Activated CD8-positive, alpha-beta memory T cell treated with anti-CD3 and anti-CD28 coated beads, Interleukin-2, amount 50 U/mL, for 1 hour (primary cell): ENCODE results near the gene ITGB3BP.

ENCODE experiments used
- DNase-seq: peaks from one replicate; pipeline ENCODE4 v3.0.0-alpha.2; 2020; ENCODE audit errors: extremely low read depth

ITGB3BP gene

DNA sequence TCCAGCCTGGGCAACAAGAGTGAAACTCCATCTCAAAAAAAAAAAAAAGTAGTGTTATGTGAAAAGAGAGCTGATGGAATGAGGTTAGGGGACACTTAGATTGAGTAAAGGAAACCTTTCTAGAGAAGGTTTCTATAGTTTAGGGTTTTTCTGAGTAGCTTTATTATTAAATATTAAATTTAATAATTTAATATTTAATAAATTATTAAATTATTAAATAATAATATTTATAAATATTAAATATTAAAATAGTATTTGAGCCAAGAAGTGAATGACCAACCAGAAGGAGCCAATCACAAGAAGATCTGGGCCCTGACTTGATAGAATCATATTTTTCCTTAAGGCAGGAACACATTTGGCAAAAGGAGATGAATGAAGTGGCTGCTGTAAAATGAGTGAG lies 104.9 kb downstream of the ITGB3BP start:
- no peak for DNase-seq

DNA sequence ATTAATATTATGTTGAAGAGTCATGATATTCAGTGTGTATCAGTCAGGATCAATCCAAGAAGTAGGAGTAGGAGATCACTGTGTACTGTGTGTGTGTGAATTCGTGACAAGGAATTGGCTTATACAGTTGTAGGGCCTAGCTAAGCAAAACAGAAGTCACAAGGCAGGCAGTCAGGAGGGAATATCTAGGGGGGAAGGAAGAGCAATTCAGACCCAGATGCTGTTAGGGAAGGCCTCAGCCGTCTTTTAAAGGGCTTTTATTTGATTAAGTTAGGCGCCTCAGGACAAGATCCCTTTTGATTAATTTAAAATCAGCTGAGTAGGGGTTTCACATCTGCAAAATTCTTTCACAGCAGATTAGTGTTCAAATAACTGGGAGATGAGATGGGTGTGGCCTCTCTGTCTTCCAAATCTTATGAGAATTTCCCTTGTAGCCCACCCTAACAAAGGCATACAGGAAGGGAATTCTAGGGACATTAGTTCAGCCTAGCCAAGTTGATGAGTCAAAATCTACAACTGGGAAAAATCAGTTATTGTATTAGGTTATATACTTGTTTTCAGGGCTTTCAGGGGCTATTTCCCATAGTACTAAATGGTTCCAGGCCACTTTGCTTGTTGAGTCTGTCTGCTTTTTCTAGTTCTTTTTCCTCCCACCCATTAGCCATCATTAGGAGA lies 108.2 kb downstream of the ITGB3BP start:
- DNase-seq, result no peak

DNA sequence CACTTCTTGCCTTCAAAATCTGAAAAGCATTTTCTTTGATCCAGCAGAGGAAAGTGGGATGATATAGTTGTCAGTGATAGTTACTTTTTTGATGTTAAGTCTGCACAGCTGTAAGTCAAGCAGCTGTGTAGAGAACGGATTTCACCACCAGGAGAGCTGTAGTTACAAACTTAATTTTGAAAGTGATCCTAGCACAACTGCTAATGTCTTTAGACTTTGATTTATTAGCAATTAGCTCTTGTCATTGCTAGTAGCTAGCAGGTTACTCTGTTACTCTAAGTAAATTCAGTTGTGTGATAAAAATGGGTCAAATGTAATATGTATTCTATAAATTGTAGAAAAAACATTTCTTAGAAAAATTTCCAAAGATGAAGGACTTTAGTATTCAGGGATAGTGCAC lies 109.6 kb downstream of the ITGB3BP start:
- no peak for DNase-seq

DNA sequence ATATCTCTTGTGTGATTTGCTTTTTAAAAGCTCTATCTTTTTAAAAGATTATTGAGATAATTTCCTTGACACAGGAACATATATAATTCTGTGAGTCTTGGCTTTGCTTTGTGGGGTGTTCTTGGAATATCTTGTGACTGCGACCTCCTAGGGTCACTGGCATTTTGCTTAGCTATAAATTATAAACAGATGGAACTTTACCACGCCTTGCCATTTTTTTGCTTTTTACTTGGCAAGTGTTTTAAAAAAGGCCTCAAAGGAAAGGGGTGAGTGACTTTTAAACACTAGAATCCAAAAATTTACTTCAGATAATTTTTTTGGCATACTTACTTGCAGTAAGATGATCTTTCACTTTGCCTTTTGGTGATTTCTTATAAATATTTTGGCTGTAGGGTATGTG lies 112.0 kb downstream of the ITGB3BP start:
- no peak for DNase-seq

DNA sequence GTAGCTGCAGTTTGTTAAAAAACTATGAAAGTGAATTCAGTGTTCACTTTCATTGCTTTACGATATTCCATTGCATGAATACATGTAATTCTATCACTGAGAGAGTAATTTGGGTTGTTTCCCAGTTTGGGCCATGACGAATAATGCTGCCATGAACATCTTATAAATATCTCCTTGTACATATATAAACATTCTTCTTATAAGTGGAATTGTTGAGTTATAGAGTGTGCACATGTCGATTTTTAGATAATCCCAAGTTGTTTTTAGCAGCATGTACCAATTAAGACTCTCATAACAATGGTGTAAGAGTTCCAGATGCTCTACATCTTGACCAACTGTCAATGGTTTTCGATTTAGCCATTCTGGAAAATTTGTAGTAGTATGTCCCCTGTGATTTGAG lies 114.7 kb downstream of the ITGB3BP start:
- no peak for DNase-seq

DNA sequence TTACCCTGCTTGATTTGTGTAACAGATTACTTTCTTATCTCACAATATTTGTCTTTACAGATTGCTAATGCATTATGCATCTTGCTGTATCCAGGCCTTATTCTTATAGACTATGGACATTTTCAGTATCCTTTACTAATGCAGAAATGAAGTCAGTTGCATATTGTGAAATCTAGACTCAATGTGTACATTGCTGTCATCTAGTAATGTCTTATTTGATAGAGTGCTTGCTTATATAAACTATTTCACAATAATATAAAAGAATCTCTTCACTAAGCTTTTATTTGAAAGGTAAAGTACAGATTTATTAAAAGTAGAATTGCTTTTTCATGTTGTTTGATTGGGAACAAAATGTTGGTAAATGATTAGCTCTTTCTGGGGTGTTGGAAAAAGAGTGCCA lies 116.0 kb downstream of the ITGB3BP start:
- no peak for DNase-seq

DNA sequence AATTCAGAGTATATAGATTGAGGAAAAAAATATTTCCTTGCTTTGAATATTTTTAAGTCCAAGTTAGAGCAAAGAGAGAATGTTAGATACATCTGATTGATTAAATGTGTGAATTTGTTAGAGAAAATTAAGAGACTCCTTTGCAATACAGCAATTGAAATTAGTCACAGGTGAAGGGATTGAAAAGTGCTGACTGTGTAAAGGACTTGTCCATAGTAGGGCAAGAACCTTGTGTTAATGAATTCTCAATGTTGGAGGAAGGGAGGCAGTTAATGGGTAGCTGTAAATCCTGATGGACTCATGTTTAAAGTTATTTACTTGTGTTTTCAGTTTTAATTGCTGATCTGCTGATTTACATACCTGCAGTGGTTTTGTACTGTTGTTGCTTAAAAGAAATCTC lies 117.0 kb downstream of the ITGB3BP start:
- DNase-seq, result no peak

DNA sequence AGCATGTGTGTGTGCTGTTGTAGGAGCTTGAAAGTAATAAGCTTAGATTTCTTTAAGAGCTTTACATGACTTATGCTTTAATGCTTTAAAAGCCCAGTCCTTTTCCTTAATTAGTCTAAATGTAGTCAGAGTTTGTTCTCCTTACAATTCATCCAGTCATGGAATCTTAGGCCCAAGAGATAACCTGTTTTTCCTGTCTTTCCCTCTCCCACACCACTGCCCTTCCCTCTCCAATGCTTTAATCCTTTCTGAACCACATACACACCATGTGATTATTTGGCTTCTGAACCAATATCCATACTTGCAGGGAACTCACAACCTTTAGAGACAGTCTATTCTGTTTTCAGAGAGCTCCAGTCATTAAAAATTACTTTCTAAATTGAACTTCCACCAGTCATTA lies 118.0 kb downstream of the ITGB3BP start:
- DNase-seq, result no peak

DNA sequence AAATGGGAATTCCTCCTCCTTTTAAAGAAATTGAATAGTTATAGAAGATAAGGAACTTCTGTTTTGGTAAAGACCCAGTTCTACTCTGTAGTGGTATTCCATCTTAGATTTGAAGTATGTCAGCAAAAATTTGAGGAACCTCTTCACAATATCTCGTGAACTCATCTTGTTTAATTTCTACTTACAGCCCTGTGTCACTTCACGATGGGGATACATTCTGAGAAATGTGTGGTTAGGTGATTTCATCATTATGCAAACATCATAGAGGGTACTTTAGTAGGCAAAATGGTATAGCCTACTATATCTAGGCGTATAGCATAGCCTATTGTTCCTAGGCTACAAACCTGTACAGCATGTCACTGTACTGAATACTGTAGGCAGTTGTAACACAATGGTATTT lies 119.6 kb downstream of the ITGB3BP start:
- no peak for DNase-seq

DNA sequence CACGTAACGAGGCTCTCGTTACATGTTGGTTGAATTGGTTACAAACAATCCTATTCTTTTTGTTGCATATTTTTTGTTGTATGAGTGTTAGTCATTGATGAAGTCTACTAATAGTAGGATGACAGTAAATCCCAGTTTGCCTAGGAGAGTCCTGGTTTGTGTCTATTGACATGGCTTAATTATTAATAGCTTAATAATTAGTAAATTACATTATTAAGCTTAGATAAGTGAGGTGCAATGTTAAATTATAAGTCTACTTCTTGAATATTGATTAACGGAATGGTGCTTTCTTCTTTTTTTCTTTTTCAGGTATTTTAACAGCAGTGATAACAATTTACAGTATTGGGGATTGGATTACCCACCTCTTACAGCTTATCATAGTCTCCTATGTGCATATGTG lies 121.1 kb downstream of the ITGB3BP start:
- no peak for DNase-seq
